Caco-2 (cell line): ENCODE results near the gene PRKAG2. TPM values are rescaled to one million over a fixed set of nuclear protein-coding genes. Genes with fewer than 3 reads are reported as not detected.

Experiments
- BruUV-seq: library from RNA; stranded (reverse); fragments of 400-500 nt; replicated peaks from 2 replicates; lab custom pipeline; 2021; lab: Mats Ljungman, UMichigan
- CTCF ChIA-PET: fragments of 300-600 bp; sonication (Branson Sonifier 250); formaldehyde crosslinking; loops from one replicate; lab custom pipeline; 2022; ENCODE audit warnings: antibody characterized with exemption; lab: Charles Lee
- POLR2A ChIA-PET: fragments of 300-600 bp; sonication (Branson Sonifier 250); formaldehyde crosslinking; loops from one replicate; lab custom pipeline; 2022; ENCODE audit warnings: antibody characterized with exemption; lab: Charles Lee
- DNase-seq, 2 experiments: peaks; one replicate each; pipeline versions ENCODE4 v3.0.0 to v3.0.0-alpha.2; 2020 to 2022
- H3K27me3 ChIP-seq: replicated peaks from 2 replicates; pipeline ENCODE4 v1.6.0; 2011; ENCODE audit warnings: low read length; ENCODE audit not compliant: control insufficient read depth, insufficient read depth
- H3K36me3 ChIP-seq: 2 replicates; pipeline ENCODE4 v1.5.1; 2011; ENCODE audit warnings: low read length; ENCODE audit not compliant: control insufficient read depth, insufficient read depth
- H3K4me1 ChIP-seq: fragments of 250-450 bp; sonication (Bioruptor Pico); 2 replicates; pipeline ENCODE4 v1.5.1; 2020; ENCODE audit warnings: mild to moderate bottlenecking
- H3K4me3 ChIP-seq: 2 replicates; pipeline ENCODE4 v1.5.1; 2011; ENCODE audit warnings: low read depth, mild to moderate bottlenecking, control low read depth, low read length
- H3K9me3 ChIP-seq: fragments of 250-450 bp; sonication (Bioruptor Pico); 2 replicates; pipeline ENCODE4 v1.5.1; 2020; ENCODE audit warnings: mild to moderate bottlenecking, moderate library complexity
- H3K27ac Mint-ChIP-seq: one replicate; pipeline ENCODE4 v1.8.0; 2022; ENCODE audit warnings: mixed read lengths; ENCODE audit not compliant: unreplicated experiment
- H3K27me3 Mint-ChIP-seq: one replicate; pipeline ENCODE4 v1.8.0; 2022; ENCODE audit warnings: mixed read lengths; ENCODE audit not compliant: insufficient read depth, unreplicated experiment
- H3K36me3 Mint-ChIP-seq: one replicate; pipeline ENCODE4 v1.8.0; 2022; ENCODE audit warnings: mild to moderate bottlenecking, mixed read lengths; ENCODE audit not compliant: insufficient read depth, unreplicated experiment
- H3K4me1 Mint-ChIP-seq: one replicate; pipeline ENCODE4 v1.8.0; 2022; ENCODE audit warnings: low read depth, mixed read lengths; ENCODE audit not compliant: unreplicated experiment
- H3K4me3 Mint-ChIP-seq: one replicate; pipeline ENCODE4 v1.8.0; 2022; ENCODE audit warnings: mild to moderate bottlenecking, moderate library complexity, mixed read lengths; ENCODE audit not compliant: unreplicated experiment
- H3K9me3 Mint-ChIP-seq: one replicate; pipeline ENCODE4 v1.8.0; 2022; ENCODE audit warnings: mixed read lengths; ENCODE audit not compliant: unreplicated experiment
- intact Hi-C: fragments of 100-400 bp; cut with micrococcal nuclease; formaldehyde crosslinking; loops from one replicate; pipeline ENCODE4 v1.10.0; 2022; ENCODE audit not compliant: unreplicated experiment
- total RNA-seq: library from RNA; stranded (reverse); gene quantifications from 2 replicates; pipeline ENCODE4 v1.2.3, GENCODE V29; 2022
- TF ChIP-seq, protein P1 (sequence below), 2 experiments: fragments of 200-600 bp in 1 of 2; IDR thresholded peaks; 1 replicate in 1 of 2; 2 replicates in 1 of 2; pipeline versions ENCODE4 v1.5.1 to v1.8.0; 2011 to 2022; ENCODE audit warnings: antibody characterized with exemption in 1 of 2, control low read depth in 1 of 2, inconsistent platforms in 1 of 2, low read depth in 1 of 2, low read length in 1 of 2, mild to moderate bottlenecking in 1 of 2, moderate library complexity in 1 of 2; ENCODE audit not compliant: insufficient read depth in 1 of 2, severe bottlenecking in 1 of 2, unreplicated experiment in 1 of 2

The PRKAG2 gene
- total RNA-seq, 1 experiment from 2014 or later = 15.9 TPM

DNA sequence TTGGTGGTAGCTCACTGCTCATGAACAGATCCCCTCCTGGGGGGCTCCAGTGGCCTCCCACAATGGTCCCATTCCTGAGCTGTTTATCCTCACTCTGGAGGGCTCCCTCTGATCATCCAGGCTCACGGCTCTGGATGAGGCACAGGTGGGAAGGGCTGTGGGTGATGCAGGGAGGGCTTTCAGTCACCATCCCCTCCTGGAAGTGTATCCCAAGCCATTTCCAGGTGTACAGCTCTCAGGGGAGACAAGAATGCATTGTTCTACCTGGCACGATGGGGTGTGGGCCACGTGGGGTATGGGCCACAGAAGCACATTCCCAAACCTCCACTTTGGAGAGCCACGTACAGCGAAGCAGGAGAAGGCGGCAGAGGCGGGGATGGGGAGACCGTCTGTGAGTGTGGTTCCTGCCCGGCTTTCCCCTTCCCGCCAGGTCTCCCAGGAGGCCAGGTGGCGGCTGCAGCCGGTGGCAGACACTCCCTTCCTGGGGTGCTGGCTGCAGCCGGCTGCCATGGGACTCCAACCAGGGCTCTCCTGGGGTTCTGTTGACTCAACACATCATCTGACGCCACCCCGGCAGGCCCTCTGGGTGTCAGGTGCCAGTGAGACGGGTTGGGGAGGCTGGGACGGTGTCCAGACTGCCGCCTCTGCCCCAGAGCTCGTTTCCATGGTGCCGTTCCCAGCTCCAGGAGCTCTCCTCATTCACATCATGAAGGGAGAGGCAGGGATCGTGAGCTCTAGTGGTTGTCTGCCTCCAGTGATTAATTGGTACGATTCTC is 187.5 kb downstream of the PRKAG2 start:
- no peak overlapping the region for H3K27ac Mint-ChIP-seq
- no peaks in the 10 kb centered on the region for H3K36me3 ChIP-seq
- no peak overlapping the region for H3K4me3 Mint-ChIP-seq
- no peak overlapping the region for H3K4me3 ChIP-seq
- peaks cover 5% of the 10 kb centered on the region for H3K36me3 Mint-ChIP-seq
- H3K27me3 ChIP-seq = no peaks in the 10 kb centered on the region
- no TSS peak for BruUV-seq
- TF ChIP-seq, protein P1, sequence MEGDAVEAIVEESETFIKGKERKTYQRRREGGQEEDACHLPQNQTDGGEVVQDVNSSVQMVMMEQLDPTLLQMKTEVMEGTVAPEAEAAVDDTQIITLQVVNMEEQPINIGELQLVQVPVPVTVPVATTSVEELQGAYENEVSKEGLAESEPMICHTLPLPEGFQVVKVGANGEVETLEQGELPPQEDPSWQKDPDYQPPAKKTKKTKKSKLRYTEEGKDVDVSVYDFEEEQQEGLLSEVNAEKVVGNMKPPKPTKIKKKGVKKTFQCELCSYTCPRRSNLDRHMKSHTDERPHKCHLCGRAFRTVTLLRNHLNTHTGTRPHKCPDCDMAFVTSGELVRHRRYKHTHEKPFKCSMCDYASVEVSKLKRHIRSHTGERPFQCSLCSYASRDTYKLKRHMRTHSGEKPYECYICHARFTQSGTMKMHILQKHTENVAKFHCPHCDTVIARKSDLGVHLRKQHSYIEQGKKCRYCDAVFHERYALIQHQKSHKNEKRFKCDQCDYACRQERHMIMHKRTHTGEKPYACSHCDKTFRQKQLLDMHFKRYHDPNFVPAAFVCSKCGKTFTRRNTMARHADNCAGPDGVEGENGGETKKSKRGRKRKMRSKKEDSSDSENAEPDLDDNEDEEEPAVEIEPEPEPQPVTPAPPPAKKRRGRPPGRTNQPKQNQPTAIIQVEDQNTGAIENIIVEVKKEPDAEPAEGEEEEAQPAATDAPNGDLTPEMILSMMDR (IDR thresholded peaks at IDR 0.05; ENCODE audit: insufficient read depth in 1 of 2, low read depth in 1 of 2, low read length in 1 of 2, severe bottlenecking in 1 of 2, unreplicated experiment in 1 of 2) = no peak
- H3K4me1 ChIP-seq = peaks cover 28% of the 10 kb centered on the region
- no peaks in the 10 kb centered on the region for H3K9me3 Mint-ChIP-seq
- no peaks in the 10 kb centered on the region for H3K27me3 Mint-ChIP-seq
- ChIA-PET POLR2A (no interaction called here), CTCF (no interaction called here)
- no peak for DNase-seq
- intact Hi-C loops = no loop called here
- H3K4me1 Mint-ChIP-seq = peaks cover 22% of the 10 kb centered on the region
- no peaks in the 10 kb centered on the region for H3K9me3 ChIP-seq

DNA sequence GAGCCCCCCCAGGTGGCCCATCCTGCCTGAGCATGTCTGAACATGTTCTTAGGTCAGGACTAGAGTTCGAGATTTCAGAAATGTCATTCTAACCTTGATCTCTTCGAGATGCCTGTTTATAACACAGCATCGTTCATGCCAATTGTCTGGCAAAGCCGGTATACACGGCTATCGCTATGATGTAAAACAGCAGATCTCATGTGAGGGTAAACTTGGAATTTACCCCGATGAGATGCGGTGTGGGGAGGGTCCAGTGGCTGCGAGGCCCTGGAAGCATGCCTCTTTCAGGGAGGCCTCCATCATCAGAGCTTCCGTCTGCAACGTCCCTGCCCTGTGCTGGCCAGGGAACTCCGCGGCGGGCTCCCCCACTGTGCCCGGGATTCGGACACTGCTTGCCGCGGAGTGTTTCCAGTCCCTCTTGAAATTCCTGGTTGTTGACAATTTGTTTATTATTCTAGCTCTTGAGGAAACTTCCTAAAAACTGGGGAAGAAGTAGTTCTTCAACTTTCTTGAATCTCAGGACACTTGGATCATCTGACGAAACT is 188.6 kb downstream of the PRKAG2 start:
- peaks cover 20% of the 10 kb centered on the region for H3K4me1 Mint-ChIP-seq
- BruUV-seq = TSS peak; percentile 33
- TF ChIP-seq, protein P1 (IDR thresholded peaks at IDR 0.05; ENCODE audit: insufficient read depth in 1 of 2, low read depth in 1 of 2, low read length in 1 of 2, severe bottlenecking in 1 of 2, unreplicated experiment in 1 of 2) = no peak
- H3K27me3 Mint-ChIP-seq = no peaks in the 10 kb centered on the region
- H3K9me3 Mint-ChIP-seq = no peaks in the 10 kb centered on the region
- peaks cover 5% of the 10 kb centered on the region for H3K36me3 Mint-ChIP-seq
- no peak for DNase-seq
- peak overlapping the region; percentile 98 for H3K27ac Mint-ChIP-seq
- H3K36me3 ChIP-seq = no peaks in the 10 kb centered on the region
- H3K4me3 ChIP-seq = no peak overlapping the region
- H3K9me3 ChIP-seq = no peaks in the 10 kb centered on the region
- POLR2A ChIA-PET = interaction anchor here (0.6 to 0.8 kb wide), 2 partner anchors 8 to 14 kb away, joined by 3 read pairs; no protein-coding TSS in a partner anchor
- intact Hi-C loops = no loop called here
- H3K4me1 ChIP-seq = peaks cover 28% of the 10 kb centered on the region
- H3K27me3 ChIP-seq = no peaks in the 10 kb centered on the region
- CTCF ChIA-PET = no interaction called here
- no peak overlapping the region for H3K4me3 Mint-ChIP-seq

DNA sequence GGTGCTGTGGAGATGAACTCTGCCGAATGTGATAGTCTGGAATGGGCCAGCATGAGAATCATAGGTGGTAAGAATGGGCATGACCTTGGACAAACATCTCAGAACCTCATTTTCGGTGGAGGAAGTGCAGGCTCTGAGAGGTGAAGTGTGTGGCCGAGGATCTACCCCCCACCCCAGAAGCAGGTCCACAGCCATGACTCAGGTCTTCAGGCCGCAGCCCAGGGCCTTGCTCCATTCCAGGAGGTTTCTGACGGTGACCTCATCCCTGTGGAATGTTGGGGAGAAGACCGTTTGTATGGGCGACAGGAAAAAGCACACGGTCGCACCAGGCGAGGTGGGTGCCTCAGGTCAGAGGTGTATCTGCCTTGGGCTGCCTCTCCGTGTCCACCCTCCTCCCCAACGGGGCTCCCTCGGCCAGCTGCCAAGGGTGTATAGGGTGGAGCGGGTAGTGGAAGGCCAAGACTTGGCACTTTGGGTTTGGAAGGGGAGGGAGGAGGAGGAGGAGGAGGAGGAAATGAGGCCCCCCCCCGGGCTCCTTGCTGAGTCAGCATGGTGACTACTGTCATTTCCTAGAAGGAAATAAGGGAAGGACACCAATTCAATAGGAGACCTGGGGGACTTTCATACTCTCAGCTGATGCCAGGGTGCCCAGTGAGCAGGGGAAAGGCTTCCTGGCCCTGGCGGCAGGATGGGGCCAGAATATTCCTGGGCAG is 189.2 kb downstream of the PRKAG2 start:
- Histone ChIP-seq H3K4me3 (no peak overlapping the region), H3K9me3 (no peaks in the 10 kb centered on the region), H3K36me3 (no peaks in the 10 kb centered on the region), H3K4me1 (peaks cover 25% of the 10 kb centered on the region), H3K27me3 (no peaks in the 10 kb centered on the region)
- Mint-ChIP-seq H3K36me3 (peaks cover 5% of the 10 kb centered on the region), H3K27me3 (no peaks in the 10 kb centered on the region), H3K4me3 (peak overlapping the region; percentile 45), H3K27ac (peak overlapping the region; percentile 98), H3K9me3 (no peaks in the 10 kb centered on the region), H3K4me1 (peaks cover 20% of the 10 kb centered on the region)
- POLR2A ChIA-PET = interaction anchor here (0.6 to 0.8 kb wide), 2 partner anchors 9 to 13 kb away, joined by 3 read pairs; no protein-coding TSS in a partner anchor
- intact Hi-C loops = loop anchor here (1.0 kb wide), 1 partner anchor 8 kb away; no protein-coding TSS in a partner anchor
- TF ChIP-seq, protein P1 (IDR thresholded peaks at IDR 0.05; ENCODE audit: insufficient read depth in 1 of 2, low read depth in 1 of 2, low read length in 1 of 2, severe bottlenecking in 1 of 2, unreplicated experiment in 1 of 2) = no peak
- BruUV-seq = no TSS peak
- peak; percentile 84 to 93 for DNase-seq
- CTCF ChIA-PET = no interaction called here
